Stimulated activated CD8-positive, alpha-beta memory T cell treated with anti-CD3 and anti-CD28 coated beads, Interleukin-12 subunit alpha, Interleukin-12 subunit beta, amount 100 ng/mL, for 4 hours (primary cell): ENCODE data around the gene MOG.
"Not testable (repeated sequence)": the region's sequence is repeated elsewhere in the genome, so short reads cannot be mapped to it uniquely, and the experiment has no call there.

Experiments
- DNase-seq: peaks from one replicate; pipeline ENCODE4 v3.0.0-alpha.2; 2020; ENCODE audit warnings: low read depth

Gene MOG

GRCh38 chr6:29641430-29642148 lies 15.3 kb upstream of the MOG start:
- DNase-seq = no peak

GRCh38 chr6:29647927-29648642 lies 8.8 kb upstream of the MOG start:
- DNase-seq = no peak

- peak; percentile 91 for DNase-seq
These were observed 6.9 kb upstream of the MOG start for GRCh38 chr6:29649701-29650673.

GRCh38 chr6:29651413-29652197 lies 5.3 kb upstream of the MOG start:
- DNase-seq = no peak

- DNase-seq = no peak
These were observed 4.7 kb upstream of the MOG start for GRCh38 chr6:29652198-29652584.

GRCh38 chr6:29653452-29654038 lies 3.3 kb upstream of the MOG start:
- peak; percentile 3 for DNase-seq

GRCh38 chr6:29655658-29656057 lies 1.2 kb upstream of the MOG start:
- DNase-seq = no peak

GRCh38 chr6:29656157-29656556 lies 735 bp upstream of the MOG start:
- DNase-seq = no peak

- no peak for DNase-seq
These were observed 4.2 kb downstream of the MOG start for GRCh38 chr6:29661071-29661470.

- not testable (repeated sequence) for DNase-seq
These were observed 4.7 kb downstream of the MOG start for GRCh38 chr6:29661502-29662141.

GRCh38 chr6:29663300-29664042 lies 6.6 kb downstream of the MOG start:
- no peak for DNase-seq

GRCh38 chr6:29665942-29666825 lies 9.3 kb downstream of the MOG start:
- DNase-seq = no peak

- no peak for DNase-seq
These were observed 9.9 kb downstream of the MOG start for GRCh38 chr6:29666826-29667130.

- no peak for DNase-seq
These were observed 10.3 kb downstream of the MOG start for GRCh38 chr6:29667158-29667557.

- DNase-seq = no peak
These were observed 14.1 kb downstream of the MOG start for GRCh38 chr6:29671026-29671425.

GRCh38 chr6:29672116-29672515 lies 15.2 kb downstream of the MOG start:
- not testable (repeated sequence) for DNase-seq

GRCh38 chr6:29673161-29673560 lies 16.3 kb downstream of the MOG start:
- no peak for DNase-seq

- no peak for DNase-seq
These were observed 17.1 kb downstream of the MOG start for GRCh38 chr6:29674008-29674407.

- no peak for DNase-seq
These were observed 18.7 kb downstream of the MOG start for GRCh38 chr6:29675561-29675960.
